CD4-positive, CD25-positive, alpha-beta regulatory T cell (primary cell): ENCODE results near the gene BUB1. TPM values are rescaled to one million over a fixed set of nuclear protein-coding genes. Genes with fewer than 3 reads are reported as not detected.
"Not testable (repeated sequence)": the region's sequence is repeated elsewhere in the genome, so short reads cannot be mapped to it uniquely, and the experiment has no call there.

Source experiments
- ATAC-seq, 2 donors: fragments of 150-1000 bp; cut with Tn5 transposase; one replicate each; pipeline ENCODE4 v1.10.0; 2021; ENCODE audit warnings: low read depth in 2 of 2, moderate number of reproducible peaks in 2 of 2, moderate library complexity in 1 of 2
- DNase-seq, 3 donors: peaks; one replicate each; pipeline versions ENCODE4 v3.0.0 to v3.0.0-alpha.2; 2012 to 2022; ENCODE audit warnings: mixed read lengths in 1 of 3
- H3K27ac ChIP-seq: one replicate; pipeline ENCODE4 v1.7.0; 2013; ENCODE audit warnings: mild to moderate bottlenecking, low read length; ENCODE audit not compliant: insufficient read depth, poor library complexity, severe bottlenecking
- H3K27me3 ChIP-seq: one replicate; pipeline ENCODE4 v1.7.0; 2013; ENCODE audit warnings: low read length; ENCODE audit not compliant: control insufficient read depth, insufficient read depth
- H3K36me3 ChIP-seq: one replicate; pipeline ENCODE4 v1.7.0; 2013; ENCODE audit warnings: mild to moderate bottlenecking, low read length, moderate library complexity; ENCODE audit not compliant: control insufficient read depth, insufficient read depth
- H3K4me1 ChIP-seq: 2 replicates; pipeline ENCODE4 v1.7.0; 2013; ENCODE audit warnings: mild to moderate bottlenecking, low read length; ENCODE audit not compliant: insufficient read depth, control insufficient read depth, poor library complexity, severe bottlenecking
- H3K4me3 ChIP-seq: one replicate; pipeline ENCODE4 v1.7.0; 2013; ENCODE audit warnings: low read depth, mild to moderate bottlenecking, low read length, moderate library complexity
- H3K9me3 ChIP-seq, 2 experiments: 1 replicate in 1 of 2; 2 replicates in 1 of 2; pipeline ENCODE4 v1.7.0; 2013; ENCODE audit warnings: low read length in 2 of 2, mild to moderate bottlenecking in 1 of 2, moderate library complexity in 1 of 2; ENCODE audit not compliant: control insufficient read depth in 2 of 2
- H3K27ac Mint-ChIP-seq, 3 donors: one replicate each; pipeline ENCODE4 v1.8.0; 2020 to 2022; ENCODE audit warnings: mild to moderate bottlenecking in 3 of 3, mixed read lengths in 3 of 3, moderate library complexity in 2 of 3
- H3K27me3 Mint-ChIP-seq: one replicate; pipeline ENCODE4 v1.8.0; 2022; ENCODE audit warnings: mild to moderate bottlenecking, mixed read lengths
- H3K36me3 Mint-ChIP-seq: one replicate; pipeline ENCODE4 v1.8.0; 2020; ENCODE audit warnings: mixed read lengths
- H3K4me1 Mint-ChIP-seq, 4 donors: one replicate each; pipeline ENCODE4 v1.8.0; 2020 to 2022; ENCODE audit warnings: mixed read lengths in 4 of 4, mild to moderate bottlenecking in 1 of 4
- H3K4me3 Mint-ChIP-seq, 4 donors: one replicate each; pipeline ENCODE4 v1.8.0; 2020 to 2022; ENCODE audit warnings: mild to moderate bottlenecking in 4 of 4, mixed read lengths in 4 of 4, moderate library complexity in 3 of 4
- H3K9me3 Mint-ChIP-seq, 7 donors: one replicate each; pipeline ENCODE4 v1.8.0; 2020 to 2022; ENCODE audit warnings: mixed read lengths in 7 of 7, mild to moderate bottlenecking in 3 of 7, moderate library complexity in 2 of 7
- polyA plus RNA-seq, 4 donors: library from polyadenylated mRNA; unstranded; fragments of 300-500 nt; fragmentation: Illumina TruSeq; gene quantifications; one replicate each; pipeline ENCODE4 v1.2.3, GENCODE V29; 2021
- total RNA-seq: library from RNA; stranded (reverse); gene quantifications from one replicate; pipeline ENCODE4 v1.2.3, GENCODE V29; 2022

Gene BUB1
- total and polyA plus RNA-seq, 5 donors from 2014 or later = 3.5 to 11.7 (median 5.5) TPM

GRCh38 chr2:110702514-110703380 is 24.9 kb upstream of the BUB1 start:
- H3K4me1 Mint-ChIP-seq = no peaks in the 10 kb centered on the region
- peaks cover 0 to 1% (median 0%) of the 10 kb centered on the region in 7 donors for H3K9me3 Mint-ChIP-seq
- Histone ChIP-seq H3K27ac (no peak overlapping the region), H3K4me1 (no peaks in the 10 kb centered on the region), H3K36me3 (no peaks in the 10 kb centered on the region), H3K4me3 (no peak overlapping the region), H3K27me3 (peaks cover 30% of the 10 kb centered on the region), H3K9me3 (no peaks in the 10 kb centered on the region)
- H3K27me3 Mint-ChIP-seq = peaks cover 46% of the 10 kb centered on the region
- ATAC-seq = no peak
- no peak overlapping the region for H3K4me3 Mint-ChIP-seq
- H3K27ac Mint-ChIP-seq = no peak overlapping the region
- no peak for DNase-seq
- H3K36me3 Mint-ChIP-seq = no peaks in the 10 kb centered on the region

DNA sequence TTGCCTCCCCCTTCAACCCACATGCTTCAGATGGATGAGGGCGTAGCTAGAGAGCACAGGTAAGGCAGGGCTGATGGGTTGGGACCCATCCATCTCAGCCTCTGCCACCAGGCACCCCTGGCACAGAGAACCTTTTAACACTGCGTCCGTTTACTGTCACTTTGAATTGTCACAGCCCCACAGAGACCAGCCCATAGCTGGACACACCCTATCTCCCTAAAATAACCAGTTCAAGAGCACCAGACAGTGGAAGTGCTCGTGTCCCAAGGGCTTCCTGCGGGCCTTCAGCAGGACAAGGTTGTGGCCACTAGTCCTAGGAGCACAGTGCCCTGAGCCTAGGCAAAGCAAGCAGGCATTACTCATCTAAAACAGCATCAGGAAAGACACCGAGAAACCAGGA is 20.4 kb upstream of the BUB1 start:
- H3K9me3 ChIP-seq, H3K9me3 Mint-ChIP-seq, ATAC-seq, H3K4me1 ChIP-seq, DNase-seq, H3K4me3 ChIP-seq, H3K4me3 Mint-ChIP-seq, H3K4me1 Mint-ChIP-seq, H3K36me3 ChIP-seq, H3K27ac Mint-ChIP-seq, H3K27ac ChIP-seq, H3K36me3 Mint-ChIP-seq: not testable (repeated sequence)
- peaks cover 24% of the 10 kb centered on the region for H3K27me3 Mint-ChIP-seq
- H3K27me3 ChIP-seq = peaks cover 13% of the 10 kb centered on the region

- H3K36me3 ChIP-seq, DNase-seq, H3K27ac ChIP-seq, H3K9me3 ChIP-seq, H3K4me1 Mint-ChIP-seq, ATAC-seq, H3K4me3 Mint-ChIP-seq, H3K4me1 ChIP-seq, H3K4me3 ChIP-seq, H3K9me3 Mint-ChIP-seq, H3K27ac Mint-ChIP-seq, H3K36me3 Mint-ChIP-seq: not testable (repeated sequence)
- H3K27me3 Mint-ChIP-seq = peaks cover 16% of the 10 kb centered on the region
- peaks cover 11% of the 10 kb centered on the region for H3K27me3 ChIP-seq
These were observed 17.5 kb upstream of the BUB1 start for GRCh38 chr2:110695146-110695898.

DNA sequence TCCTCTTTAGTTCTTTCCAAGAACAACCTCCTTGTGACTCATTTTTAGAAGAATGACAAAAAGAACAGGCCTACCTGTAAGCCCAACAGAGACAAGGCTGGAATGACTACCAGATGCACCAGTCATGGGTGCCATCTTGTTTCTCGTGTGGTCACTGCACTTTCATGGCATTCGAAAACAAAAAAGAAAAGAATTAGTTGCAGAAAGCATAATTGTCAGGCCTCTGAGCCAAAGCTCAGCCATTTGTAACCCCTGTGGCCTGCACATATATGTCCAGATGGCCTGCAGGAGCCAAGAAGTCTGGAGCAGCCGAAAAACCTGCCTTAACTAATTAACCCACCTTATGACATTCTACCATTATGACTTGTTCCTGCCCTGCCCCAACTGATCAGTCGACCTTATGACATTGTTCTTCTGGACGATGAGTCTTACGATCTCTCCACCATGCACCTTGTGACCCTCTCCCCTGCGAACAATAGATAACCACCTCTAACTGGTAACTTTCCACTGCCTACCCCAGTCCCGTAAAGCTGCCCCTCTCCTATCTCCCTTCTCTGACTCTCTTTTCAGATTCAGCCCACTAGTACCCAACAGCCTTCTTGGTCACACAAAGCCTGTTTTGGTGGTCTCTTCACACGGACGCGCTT is 13.9 kb upstream of the BUB1 start:
- Histone ChIP-seq H3K9me3 (peaks cover 7 to 10% of the 10 kb centered on the region in 2 experiments), H3K4me1 (no peaks in the 10 kb centered on the region), H3K27me3 (peaks cover 19% of the 10 kb centered on the region), H3K4me3 (no peak overlapping the region), H3K27ac (no peak overlapping the region), H3K36me3 (no peaks in the 10 kb centered on the region)
- ATAC-seq (no peak), DNase-seq (no peak)
- peaks cover 25% of the 10 kb centered on the region for H3K27me3 Mint-ChIP-seq
- peak overlapping the region in 1 of 3 donors; percentile 90 for H3K27ac Mint-ChIP-seq
- H3K36me3 Mint-ChIP-seq = peaks cover 10% of the 10 kb centered on the region
- no peak overlapping the region for H3K4me3 Mint-ChIP-seq
- H3K9me3 Mint-ChIP-seq = peaks cover 0 to 14% (median 2%) of the 10 kb centered on the region in 7 donors
- no peaks in the 10 kb centered on the region for H3K4me1 Mint-ChIP-seq

DNA sequence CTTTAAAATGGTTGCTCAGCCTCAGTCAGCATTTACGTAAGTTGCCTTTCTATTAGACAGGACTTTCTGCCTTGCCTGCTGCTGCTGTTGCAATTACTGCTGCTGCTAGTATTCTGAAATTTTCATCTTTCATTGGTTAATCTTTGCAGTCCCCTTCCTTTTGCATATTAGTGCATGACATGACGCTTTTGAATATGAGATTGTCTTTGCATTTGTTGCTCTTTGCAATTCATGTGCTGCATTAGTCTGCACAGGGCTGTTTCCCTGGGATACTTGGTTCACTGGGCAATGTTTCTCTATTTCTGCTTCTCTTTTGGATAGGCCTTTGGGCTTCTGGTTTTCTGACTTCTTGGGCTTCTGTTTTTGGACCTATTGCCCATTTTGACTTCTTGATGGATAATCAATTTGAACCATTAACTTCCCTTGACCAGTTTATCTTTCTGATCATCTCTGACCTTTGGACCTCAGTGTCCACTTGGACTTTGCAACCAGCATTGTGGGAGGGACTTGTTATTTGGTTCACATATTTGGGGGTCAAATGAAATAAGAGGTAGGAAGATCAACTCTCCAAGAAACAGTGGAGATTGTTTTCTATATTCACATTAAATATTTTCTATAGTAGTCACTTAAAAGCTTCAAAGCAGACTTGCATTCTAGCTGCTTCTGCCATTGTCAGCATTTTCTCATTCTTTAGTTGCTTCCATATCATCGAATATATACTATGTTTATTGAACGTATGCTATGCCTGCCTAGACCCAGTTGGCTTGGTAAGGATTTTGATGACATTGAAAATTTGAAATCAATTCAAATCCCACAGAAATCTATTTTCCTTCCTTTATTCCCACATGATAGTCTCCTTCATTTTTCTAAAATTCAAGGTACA is 12.5 kb upstream of the BUB1 start:
- no peak overlapping the region for H3K27ac Mint-ChIP-seq
- peaks cover 32% of the 10 kb centered on the region for H3K27me3 Mint-ChIP-seq
- no peak for DNase-seq
- H3K9me3 Mint-ChIP-seq = peaks cover 0 to 14% (median 4%) of the 10 kb centered on the region in 7 donors
- no peak for ATAC-seq
- no peak overlapping the region for H3K4me3 Mint-ChIP-seq
- Histone ChIP-seq H3K9me3 (peaks cover 7 to 11% of the 10 kb centered on the region in 2 experiments), H3K4me3 (no peak overlapping the region), H3K36me3 (no peaks in the 10 kb centered on the region), H3K27me3 (peaks cover 23% of the 10 kb centered on the region), H3K4me1 (no peaks in the 10 kb centered on the region), H3K27ac (no peak overlapping the region)
- H3K36me3 Mint-ChIP-seq = peaks cover 10% of the 10 kb centered on the region
- no peaks in the 10 kb centered on the region for H3K4me1 Mint-ChIP-seq

- Histone ChIP-seq H3K4me3 (no peak overlapping the region), H3K36me3 (no peaks in the 10 kb centered on the region), H3K27me3 (peaks cover 15% of the 10 kb centered on the region), H3K27ac (no peak overlapping the region), H3K4me1 (no peaks in the 10 kb centered on the region), H3K9me3 (peaks cover 7 to 11% of the 10 kb centered on the region in 2 experiments)
- Mint-ChIP-seq H3K4me1 (no peaks in the 10 kb centered on the region), H3K27me3 (peaks cover 33% of the 10 kb centered on the region), H3K9me3 (peaks cover 0 to 14% (median 5%) of the 10 kb centered on the region in 7 donors), H3K36me3 (peaks cover 10% of the 10 kb centered on the region), H3K4me3 (no peak overlapping the region), H3K27ac (no peak overlapping the region)
- ATAC-seq (no peak), DNase-seq (no peak)
These were observed 10.8 kb upstream of the BUB1 start for GRCh38 chr2:110688594-110689091.
